NCI-H2171 treated with DMSO at 0.1 percent for 48 hours (cell line): Measurements from ENCODE around the gene KRTAP4-9.
"Not testable (repeated sequence)": the region's sequence is repeated elsewhere in the genome, so short reads cannot be mapped to it uniquely, and the experiment has no call there.

ENCODE experiments used
- DNase-seq: peaks from one replicate; lab custom pipeline; 2025; lab: John Stamatoyannopoulos, UW

Gene KRTAP4-9

DNA sequence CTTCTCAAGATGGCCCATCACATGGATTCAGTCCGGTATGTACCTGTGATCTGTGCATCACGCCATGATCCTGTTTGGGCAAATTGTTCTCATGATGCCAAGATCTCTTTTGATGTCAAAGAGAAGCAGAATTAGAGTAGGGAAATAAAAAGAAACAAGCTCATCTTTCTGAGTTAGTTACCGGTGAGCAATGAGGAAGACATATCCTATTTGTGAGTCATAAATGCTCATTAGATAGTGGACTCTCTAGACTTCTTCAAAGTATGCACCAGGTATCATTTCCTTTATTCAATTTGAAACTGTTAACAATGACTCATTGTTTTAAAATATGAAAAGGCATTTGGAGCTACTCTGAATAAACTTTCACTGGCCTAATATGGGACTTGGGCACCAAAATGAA, 26.8 kb downstream of the KRTAP4-9 start:
- no peak for DNase-seq

GRCh38 chr17:41133880-41134735, 28.9 kb downstream of the KRTAP4-9 start:
- DNase-seq, result no peak

DNA sequence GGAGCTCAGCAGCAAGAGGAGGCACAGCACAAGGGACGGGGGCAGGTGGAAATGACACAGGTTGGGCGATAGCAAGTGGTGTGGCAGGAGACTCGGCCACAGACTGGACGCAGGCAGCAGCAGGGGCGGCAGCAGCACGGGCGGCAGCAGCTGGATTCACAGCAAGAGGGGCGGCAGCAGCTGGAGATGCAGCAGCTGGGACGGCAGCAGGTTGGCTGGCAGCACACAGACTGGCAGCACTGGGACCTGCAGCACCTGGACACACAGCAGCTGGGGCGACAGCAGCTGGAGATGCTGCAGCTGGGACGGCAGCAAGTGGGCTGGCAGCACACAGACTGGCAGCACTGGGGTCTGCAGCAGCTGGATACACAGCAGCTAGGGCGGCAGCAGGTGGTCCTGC, 34.7 kb downstream of the KRTAP4-9 start:
- not testable (repeated sequence) for DNase-seq

DNA sequence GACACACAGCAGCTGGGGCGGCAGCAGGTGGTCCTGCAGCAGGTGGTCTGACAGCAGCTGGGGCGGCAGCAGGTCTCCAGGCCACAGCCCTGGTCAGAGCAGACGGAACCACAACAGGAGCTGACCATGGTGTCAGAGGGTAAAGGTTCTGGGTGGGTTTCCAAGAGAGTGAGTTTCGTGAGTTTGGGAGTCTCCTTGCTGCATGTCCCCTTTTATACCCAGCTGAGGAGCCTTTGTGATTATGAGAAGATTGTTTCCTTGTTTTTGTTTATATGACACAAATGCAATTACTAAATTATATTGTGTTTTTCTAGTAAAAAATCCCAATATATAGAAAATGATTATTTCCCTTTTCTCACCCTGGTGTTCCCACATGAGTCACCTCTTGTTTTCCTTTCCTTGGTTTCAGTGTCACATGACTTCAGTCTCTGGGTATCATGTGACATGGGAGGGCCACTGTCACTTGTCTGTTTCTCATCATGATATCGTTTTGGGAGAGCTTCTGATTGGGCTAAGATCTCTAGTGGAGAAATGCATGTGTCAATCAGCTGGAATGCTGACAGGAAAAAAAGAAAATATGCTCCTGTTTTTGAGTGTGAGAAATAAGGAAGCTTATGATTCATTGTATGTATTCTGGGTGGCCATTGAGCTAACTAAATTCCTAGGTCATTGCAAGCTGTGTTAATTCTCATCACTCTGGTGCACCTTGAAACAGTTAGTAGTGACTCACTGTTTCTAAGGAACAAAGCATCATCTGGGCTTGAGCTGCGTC, 35.4 kb downstream of the KRTAP4-9 start, which contains the start of gene KRTAP4-6:
Gene KRTAP4-6, minus strand, starts transcription at position 185 of the 772 bp plus-strand sequence. Its CDS starts 57 bp downstream, at position 128.
- DNase-seq, result no peak

GRCh38 chr17:41141361-41141760, 36.2 kb downstream of the KRTAP4-9 start:
- no peak for DNase-seq

- no peak for DNase-seq
Measured at GRCh38 chr17:41144846-41145245, 39.7 kb downstream of the KRTAP4-9 start.

DNA sequence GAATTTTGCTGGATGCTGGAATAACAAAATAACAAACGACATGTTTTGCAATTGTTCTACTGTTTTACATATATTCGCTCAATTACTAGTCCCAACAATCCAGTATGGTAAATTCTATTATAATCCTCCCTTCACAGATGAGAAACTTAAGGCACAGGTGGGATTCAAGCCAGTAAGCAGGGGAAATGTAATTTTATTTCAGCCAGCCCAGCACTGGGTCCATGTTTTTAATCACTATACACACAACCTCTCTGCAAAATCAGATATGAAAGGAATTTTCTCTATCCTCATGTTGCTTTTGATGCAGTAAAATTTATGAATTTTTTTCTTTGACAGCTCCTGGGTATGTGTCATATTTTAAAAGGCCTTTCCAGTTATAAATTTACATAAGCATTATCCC, 40.1 kb downstream of the KRTAP4-9 start:
- DNase-seq, result no peak

- DNase-seq, result no peak
Measured at GRCh38 chr17:41147531-41148204, 42.5 kb downstream of the KRTAP4-9 start.

- not testable (repeated sequence) for DNase-seq
Measured at GRCh38 chr17:41148971-41149651, 43.9 kb downstream of the KRTAP4-9 start.

DNA sequence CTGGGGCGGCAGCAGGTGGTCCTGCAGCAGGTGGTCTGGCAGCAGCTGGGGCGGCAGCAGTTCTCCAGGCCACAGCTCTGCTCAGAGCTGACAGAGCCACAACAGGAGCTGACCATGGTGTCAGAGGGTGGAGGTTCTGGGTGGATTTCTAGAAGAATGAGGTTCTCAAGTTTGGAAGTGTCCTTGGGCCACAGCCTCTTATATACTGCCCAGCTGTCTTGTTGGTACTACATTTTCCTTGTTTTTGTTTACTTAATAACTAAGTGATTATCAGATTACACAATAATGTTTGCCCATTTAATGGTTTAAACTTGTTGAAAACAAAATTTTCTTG, 44.4 kb downstream of the KRTAP4-9 start, which contains the start of gene KRTAP4-5:
Gene KRTAP4-5, minus strand, starts transcription at position 174 of the 334 bp plus-strand sequence. Its CDS starts 58 bp downstream, at position 116.
- DNase-seq, result no peak

GRCh38 chr17:41150026-41150425, 44.8 kb downstream of the KRTAP4-9 start:
- DNase-seq, result no peak

DNA sequence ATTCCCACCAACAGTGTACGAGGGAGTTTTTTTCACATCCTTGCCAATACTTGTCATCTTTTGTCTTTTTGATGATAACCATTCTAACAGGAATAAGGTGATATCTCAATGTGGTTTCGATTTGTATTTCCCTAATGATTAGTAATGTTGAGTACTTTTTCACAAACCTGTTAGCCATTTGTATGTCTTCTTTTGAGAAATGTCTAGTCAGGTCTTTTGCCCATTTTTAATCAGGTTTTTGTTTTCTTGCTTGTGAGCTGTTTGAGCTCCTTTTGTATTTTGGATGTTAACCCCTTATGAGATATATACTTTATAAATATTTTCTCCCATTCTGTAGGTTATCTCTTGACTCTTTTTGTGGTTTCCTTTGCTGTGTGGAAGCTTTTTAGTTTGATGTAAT, 46.3 kb downstream of the KRTAP4-9 start:
- no peak for DNase-seq

GRCh38 chr17:41153856-41154255, 48.7 kb downstream of the KRTAP4-9 start:
- DNase-seq, result no peak
